ENCODE data around the gene ATP6V0A1.

GRCh38 chr17:42560246-42560645, 101.6 kb downstream of the ATP6V0A1 start:
- no peak for TF ChIP-seq EP300 (conservative IDR thresholded peaks at IDR 0.05; ENCODE audit: poor library complexity, severe bottlenecking)
- no peak for TF ChIP-seq CTCF (IDR thresholded peaks at IDR 0.05; ENCODE audit: poor library complexity, severe bottlenecking)

Measured in neural cell (in vitro differentiated cells).